Pulmonary artery endothelial cell (primary cell): ENCODE results near the gene KIAA1191. TPM values are rescaled to one million over a fixed set of nuclear protein-coding genes. Genes with fewer than 3 reads are reported as not detected.

Source experiments
- DNase-seq: peaks from one replicate; pipeline ENCODE4 v3.0.0-alpha.2; 2011; ENCODE audit warnings: low read depth, low spot score
- total RNA-seq: library from RNA; depleted of rRNA; stranded (reverse); fragments of >200 nt; gene quantifications from 2 replicates; pipeline ENCODE4 v1.2.3, GENCODE V29; 2014

Gene KIAA1191
- total RNA-seq, 1 donor from 2014 or later: 110 TPM

DNA sequence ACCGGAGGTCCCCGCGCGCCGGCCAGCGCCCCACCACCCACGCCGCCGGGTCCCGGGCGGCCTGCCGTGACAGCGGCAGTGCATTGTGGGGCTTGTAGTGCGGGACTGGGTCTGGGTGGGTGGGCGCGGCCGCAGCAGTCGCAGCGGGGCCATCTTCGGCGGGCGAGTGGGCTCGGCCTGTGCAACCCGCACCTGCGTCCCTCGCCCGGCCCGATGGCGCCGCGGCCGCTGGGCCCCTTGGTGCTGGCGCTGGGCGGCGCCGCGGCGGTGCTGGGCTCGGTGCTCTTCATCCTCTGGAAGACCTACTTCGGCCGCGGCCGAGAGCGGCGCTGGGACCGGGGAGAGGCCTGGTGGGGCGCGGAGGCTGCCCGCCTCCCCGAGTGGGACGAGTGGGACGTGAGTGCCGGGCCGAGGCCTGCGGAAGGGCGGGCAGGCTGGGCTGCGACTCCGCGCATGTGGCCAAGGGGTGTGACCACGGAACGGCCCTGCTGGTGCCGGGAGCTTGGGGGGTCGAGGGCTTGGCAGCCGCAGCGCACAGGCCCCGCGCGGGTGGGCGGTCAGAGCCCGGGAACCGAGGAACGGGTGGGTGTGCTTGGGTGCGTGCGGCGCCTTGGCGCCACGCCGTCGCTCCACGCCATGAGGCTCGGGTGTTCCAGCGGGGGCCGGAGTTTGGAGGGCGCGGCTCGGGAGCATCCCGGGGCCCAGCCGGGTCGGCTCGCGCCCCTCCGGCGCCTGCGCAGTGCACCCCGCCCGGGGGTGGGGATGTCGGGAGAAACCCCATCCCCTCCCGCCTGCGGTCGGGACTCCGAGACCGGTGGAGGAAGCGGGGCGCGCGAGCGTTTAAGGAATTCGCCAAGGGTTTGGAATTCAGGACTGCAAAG, 4.0 kb upstream of the KIAA1191 start, which contains the start of gene ARL10:
Gene ARL10 (plus strand): TSS at position 137 of the 881 bp plus-strand sequence. CDS start 77 bp downstream, at position 214.
- no peak for DNase-seq

DNA sequence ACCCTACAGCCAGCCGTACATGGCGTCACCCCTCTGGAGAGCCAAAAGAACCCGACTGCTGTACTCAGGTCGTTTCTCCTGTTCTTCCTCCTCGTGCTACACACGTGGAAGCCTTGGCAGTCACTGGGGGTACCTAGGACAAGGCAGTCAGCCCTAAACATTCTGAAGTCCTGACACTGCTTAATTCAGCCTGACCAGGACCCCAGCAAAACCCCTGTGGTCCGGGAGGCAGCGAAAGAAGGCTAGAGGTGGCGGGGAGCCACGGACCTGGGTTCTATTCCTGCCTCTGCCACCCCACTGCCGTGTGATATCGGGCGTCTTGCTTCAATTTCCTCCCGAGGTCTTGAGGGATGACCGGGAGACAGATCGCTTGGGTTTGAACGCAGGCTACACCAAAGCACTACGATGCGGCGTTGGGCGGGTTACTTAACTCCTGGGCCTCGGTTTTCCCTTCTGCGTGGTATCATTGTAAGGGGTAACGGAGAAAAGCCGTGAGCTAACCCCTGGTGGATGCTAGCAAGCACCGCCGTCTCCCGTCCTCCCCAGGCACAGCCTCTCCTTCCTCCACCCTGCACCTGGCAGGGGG, 3.3 kb upstream of the KIAA1191 start:
- DNase-seq: no peak

DNA sequence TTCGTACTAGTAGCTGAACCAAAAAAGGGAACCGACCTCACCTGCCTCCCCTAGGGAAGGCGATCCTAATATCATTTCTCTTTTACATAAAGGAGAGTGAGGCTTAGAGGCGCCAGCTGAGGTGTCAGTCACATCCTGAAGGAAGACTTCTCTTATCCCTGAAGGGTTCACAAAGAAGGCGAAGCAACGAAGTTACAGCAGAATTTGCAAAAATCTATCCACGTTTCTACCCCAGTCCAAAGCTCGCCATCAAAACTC, 598 bp upstream of the KIAA1191 start:
- DNase-seq: no peak

DNA sequence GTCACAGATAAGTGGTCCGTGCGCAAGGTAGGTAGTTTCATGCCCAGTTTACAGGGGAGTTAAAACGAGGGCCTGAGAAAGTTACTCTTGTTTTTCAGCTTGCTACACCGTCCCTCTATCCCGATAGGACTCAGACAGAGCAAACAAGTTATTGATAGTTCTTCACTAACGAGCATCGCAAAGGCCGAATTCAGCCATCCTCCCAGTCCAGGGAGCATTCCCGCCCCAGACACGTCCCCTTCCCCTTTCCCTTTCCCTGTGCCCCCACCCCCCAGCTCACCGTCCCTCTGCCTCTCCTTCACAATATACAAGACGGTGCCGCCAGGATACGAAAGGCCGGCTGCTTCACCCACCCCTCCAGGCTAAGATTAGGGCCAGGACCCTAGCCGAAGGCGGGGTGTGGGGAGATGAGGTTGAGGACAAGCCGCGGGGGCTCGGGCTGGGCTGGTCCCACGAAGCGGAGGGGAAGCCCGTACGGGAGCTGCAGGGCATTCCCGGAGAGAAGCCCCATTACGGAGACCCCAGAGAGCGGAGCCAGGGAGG, 599 bp downstream of the KIAA1191 start:
- DNase-seq: no peak

DNA sequence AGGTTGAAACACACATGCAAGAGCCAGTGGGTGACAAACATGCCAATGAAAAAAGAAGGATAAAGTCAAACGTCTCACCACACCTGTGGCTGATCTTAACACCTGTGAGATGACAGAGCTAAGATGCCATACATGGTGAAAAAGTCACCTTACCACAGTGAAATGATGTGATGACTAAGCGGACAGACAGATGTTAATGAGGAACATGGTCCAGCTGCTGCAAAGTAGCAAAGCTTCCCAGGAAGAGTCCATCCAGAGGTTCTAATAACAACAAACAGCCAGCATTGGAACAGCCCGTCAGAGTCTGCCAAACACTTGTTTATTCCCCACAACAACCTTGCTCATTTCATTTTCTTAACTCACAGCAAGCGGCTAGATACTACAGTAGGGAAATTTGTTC, 1.9 kb downstream of the KIAA1191 start:
- no peak for DNase-seq

DNA sequence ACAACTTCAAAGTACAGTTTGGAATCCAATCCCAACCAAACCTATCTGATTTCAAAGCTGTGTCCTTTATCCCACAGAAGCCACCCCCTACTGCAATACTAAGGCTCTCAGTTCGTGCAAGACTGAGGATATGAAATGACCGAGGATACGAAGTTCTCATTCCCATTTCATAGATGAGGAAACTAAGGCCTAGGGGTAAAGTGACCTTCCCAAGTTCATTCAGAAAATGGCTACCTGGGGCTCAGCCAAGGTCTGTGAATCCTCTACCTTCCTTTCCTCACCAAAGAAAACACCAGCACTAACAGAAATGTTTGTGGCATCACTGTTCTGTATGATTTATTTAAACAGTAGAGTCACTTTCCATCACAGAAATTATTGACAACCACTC, 5.4 kb downstream of the KIAA1191 start:
- no peak for DNase-seq

DNA sequence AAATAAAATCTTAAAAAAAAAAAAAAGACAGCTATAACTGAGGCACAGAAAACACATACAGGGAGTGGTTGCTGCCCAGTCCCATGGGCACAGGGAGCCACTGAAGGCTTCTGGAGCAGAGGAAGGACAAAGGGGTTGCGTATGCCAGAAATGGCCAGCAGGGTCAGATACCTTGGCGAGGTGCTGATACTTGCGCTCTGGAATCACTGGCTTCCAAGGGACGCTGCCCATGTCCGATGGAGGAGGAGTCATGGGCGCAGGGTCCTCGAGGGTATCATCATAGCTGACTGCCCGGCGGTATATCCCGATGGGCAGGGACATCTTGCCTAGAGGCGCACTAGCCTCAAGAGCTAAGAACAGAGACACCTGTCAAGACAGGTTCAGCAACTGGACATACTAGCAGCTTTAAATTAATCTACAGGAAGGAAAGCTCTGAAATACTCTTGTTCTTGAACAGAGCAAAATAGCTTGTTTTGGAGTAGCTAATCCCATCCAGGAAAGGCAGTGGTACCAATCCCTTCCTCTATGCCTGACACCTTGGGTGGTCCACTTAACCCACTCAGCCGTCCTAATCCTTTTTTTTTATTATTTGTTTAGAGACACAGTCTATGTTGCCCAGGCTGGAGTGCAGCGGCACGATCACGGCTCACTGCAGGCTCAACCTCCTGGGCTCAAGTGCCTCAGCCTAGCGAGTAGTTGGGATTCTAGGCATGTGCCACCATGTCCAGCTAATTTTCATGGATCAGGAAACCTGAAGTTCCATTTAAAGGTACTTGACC, 6.0 kb downstream of the KIAA1191 start:
- DNase-seq: no peak

DNA sequence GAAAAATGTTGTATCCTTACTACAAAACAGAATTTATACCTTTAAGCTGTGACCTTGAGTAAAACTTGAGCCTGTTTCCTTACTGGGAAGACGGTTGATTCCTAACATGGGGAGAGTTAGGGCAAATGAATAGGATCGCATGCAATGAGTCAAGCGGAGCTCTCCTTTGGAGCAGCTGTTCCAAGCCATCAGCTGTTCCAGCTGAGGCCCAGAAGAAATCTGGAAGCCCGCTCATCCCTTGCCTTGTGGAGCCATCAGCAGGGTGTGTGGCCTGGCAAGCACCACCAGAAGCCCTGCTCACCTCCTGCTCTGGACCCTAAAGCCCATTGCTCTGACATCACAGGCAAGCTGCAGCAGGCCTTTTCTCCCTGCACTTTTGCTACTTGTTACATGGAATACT, 8.0 kb downstream of the KIAA1191 start:
- DNase-seq: no peak

DNA sequence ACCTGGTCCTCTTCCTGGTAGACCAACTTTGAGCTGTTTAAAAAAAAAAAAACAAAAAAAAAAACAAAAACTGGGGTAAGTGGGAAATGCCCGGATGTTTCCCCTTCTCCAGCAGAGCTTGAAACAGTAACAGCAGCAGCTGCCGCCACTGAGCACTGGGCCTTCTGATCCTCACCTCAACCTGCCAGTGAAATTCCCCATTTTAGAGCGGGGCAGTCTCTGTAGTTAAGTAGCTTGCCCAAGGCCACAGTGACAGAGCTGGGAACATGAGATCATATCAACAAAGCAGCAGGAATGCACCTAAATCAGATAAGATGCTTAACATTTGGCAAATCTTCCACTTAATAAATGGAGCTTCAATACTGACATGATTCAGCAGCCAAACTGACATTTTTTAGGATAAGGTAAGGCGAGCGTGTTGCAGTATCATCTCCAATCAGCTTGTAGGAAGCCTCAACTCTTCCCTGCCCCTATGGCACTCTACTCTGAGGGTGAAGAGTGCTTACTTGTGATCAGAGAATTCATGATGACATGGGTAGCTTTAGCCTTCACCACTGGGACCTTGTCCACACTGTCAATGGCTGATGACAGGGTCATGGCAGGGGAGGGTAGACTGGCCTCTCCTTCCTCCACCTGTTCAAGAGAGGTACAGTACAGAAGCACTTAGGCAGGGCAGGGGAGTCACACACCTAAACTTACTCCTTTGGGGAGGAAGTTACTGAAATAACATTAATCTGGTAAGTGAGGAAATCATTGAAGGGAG, 9.3 kb downstream of the KIAA1191 start:
- DNase-seq: no peak

DNA sequence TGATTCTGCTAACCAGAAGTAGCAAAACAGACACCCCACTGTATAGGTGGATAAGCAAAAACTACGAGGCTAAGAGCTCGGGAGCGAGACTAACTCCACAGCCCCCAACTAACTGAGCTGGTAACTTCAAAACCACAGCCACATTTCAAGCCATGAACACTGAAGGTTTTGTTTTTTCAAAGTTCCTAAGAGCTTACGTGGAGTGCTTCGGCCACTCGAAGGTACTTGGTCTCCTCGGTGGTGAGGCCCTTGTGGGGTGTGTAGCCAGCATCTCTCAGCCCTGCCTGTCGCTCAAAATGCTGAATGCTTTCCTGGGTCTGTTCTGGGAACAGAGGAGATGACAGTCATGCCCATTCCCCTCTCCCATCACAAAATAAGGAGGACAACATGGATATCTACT, 11.1 kb downstream of the KIAA1191 start:
- no peak for DNase-seq

DNA sequence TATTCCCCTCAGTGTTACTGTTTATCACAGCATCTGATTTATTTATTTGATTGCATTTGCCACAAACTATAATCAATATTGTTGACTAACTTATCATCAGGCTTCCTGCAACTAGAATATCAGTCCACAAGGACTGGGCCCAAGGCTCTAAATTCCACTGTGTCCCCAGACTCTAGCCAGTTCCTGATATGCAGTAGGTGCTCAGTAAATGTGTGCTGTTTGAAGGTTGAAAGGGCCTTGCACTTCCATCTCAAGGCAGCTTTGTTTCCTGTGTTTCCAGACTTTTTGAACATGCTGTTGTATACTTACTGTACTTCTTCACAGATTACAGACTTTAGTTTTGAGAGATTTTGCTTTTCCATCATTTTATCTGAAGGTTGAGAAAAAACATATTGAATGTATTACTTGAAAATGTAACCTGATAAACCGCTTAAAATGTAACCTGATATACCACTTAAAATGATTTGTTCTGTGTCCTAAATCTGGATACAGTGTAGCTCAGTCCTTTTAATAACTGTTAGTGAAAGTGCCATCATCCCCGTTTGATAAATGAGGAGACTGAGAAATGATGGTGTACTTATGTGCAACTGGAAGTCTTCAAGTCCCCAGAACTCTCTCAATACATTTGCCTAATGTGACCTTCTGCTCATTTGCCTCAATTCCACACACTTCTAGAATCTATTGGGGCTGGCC, 18.7 kb downstream of the KIAA1191 start:
- no peak for DNase-seq

DNA sequence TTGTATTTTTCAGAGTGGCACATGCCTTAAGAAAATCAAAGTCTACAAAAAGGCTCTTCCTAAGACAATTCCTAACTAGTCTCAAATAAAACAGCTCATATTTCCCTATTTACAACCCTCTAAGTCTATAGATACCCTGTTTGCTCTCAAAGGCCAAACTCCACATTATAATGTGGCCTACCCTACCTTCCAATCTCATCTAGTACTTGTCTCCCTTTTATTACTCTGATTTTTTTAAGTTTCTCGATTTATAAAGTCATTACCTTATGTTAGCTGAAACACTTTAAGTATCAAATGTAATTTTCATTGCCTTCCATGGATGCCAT, 19.4 kb downstream of the KIAA1191 start:
- no peak for DNase-seq

DNA sequence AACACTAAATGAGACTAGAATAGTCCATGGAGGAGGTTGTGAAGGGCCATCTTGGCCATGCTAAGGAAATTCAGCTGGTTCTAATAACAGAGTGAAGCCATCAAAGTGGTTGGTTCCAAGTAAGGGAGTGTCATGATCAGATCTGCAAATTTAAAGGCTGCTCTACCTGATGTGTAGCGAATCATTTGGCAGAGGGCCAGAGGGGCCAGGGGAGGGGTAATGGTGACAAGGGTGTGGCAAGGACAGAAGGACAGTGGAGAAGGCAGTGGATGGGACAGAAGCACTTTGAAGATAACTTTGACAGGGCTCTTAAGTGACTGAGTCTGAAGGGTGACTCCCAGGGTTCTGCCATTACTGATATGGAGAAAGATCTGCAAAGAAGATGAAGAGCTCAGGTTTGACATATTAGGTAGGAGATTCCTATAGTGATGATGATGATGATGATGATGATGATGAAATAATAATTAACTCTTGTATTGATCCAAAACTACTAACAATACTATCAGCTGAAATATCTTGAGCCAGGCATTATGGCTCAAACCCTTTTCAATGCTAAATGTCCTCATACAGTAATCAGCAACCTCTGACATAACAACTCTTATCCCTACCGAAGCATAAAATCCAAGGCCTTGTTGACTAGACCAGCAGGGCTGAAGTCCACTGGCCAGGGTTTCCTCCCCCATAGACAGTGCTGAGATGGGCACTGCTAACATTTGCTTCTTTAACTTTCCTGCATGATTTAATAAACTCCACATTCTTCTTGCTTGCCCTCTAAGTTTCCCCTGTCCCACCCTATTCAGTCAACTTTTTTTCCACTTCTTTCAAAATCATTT, 20.0 kb downstream of the KIAA1191 start:
- no peak for DNase-seq

DNA sequence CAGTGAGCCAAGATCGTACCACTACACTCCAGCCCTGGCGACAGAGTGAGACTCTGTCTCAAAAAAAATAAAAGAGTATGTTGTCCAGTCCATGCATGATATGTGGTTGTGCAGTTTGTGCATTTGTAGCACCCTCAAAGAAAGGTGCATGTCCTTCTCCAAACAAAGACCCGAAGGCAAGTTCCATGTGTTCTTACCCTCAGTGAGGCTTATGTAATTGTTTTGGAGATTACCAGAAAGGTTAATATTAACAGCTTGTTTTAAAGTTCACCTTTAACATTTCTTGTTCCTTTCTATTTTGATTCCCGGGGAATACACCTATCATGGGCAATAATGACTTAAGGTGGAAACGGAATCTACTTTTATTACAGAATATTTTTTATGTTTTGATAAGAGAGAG, 22.3 kb downstream of the KIAA1191 start:
- no peak for DNase-seq

DNA sequence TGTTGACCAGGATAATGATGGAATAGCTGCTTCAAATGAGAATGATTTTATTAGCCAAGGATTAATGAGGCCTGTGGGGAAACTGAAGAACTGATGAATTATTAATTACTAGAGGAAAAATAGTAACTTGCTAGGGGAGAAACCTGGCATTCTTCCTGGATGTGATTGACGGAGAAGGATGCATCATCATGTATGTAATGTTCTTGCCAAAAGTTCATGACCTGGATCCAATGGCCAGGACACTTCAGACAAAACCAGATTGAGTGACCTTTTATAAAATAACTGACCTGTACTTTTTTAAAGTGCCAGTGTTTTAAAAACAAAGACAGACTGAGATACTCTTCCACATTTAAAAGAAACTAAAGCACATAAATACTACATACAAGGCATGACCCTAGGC, 23.7 kb downstream of the KIAA1191 start:
- DNase-seq: no peak

DNA sequence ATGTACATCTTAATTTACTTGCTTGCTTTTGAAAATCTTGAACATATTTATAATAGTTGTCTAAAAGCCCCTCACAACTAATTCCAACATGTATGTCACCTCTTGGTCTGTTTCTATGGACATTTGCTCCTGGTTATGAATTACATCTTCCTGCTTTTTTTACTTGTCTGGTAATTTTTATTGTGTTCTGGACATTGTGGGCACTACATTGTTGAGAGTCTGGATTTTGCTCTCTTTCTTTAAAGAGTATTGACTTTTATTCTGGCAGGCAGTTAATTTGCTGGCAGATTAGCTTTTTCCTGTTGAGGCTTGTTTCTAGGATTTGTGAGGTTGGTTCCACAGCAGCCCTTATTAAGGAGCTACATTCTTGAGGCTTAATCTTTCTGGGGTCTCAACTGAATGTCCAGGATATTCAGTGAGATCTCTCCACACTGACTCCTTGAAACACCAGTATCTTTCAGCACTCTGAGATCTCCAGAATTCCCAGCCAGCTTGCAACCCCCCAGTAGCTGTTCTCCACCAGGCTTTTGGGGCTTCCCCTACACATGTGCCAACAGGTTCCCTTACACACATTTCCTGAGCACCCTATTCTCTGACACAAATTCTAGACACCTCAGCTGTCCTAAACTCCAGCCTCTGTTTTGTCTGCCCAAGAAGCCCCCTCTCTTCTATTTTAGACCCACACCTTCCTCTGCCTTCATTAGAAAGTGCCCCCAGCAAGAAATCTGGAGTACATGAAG, 27.4 kb downstream of the KIAA1191 start:
- DNase-seq: no peak

DNA sequence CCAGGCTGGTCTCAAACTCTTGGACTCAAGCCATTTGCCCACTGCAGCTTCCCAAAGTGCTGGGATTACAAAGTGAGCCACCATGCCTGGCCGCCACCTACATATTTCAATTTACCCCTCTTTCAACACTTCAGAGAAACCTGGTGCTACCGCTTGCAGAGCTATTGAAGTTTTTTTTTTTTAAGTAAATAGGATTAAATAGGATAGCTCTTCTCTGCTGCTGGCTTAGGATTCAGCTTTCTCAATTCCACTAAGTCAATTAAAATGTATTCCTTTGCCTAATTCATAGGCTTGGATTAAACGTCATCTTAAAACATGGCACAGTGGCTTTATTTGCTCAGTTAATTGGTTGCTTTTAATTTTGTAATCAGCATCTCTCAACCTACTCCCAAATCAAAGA, 41.0 kb downstream of the KIAA1191 start:
- no peak for DNase-seq

DNA sequence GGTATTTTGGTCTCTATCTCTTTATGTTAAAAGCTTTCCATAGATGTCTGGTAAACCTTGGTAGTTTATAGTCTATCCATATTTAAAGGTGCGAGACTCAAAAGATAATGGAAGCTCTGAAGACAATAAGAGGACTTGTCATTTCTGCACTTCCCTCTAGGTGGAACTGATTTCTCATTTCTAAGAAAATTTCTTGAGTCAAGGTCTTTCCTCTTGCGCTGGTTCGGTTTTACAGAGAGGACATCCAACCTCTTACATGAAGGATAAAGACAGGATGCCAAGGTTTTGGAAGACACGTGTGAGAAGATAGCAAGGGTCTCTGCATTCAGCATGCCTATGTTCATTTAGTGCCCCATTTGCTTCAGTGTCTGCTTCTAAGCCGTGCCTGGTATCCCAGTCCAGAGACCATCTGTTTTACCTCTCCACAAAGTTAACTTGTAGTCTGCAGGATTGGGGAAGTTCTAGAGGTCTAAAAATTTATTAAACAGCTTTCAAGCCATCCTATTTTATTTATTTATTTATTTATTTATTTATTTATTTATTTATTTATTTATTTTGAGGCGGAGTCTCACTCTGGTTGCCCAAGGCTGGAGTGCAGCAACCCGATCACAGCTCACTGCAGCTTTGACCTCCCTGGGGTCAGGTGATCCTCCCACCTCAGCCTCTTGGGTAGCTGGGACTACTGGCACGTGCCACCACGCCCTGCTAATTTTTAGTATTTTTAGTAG, 41.6 kb downstream of the KIAA1191 start:
- no peak for DNase-seq
